GM18868 (cell line): ENCODE measurements around the gene HTR4.

ENCODE experiments used
- ATAC-seq: cut with Tn5 transposase; IDR thresholded peaks from one replicate; pipeline ENCODE4 v1.9.1; 2021; ENCODE audit warnings: mild to moderate bottlenecking, moderate library complexity; ENCODE audit not compliant: unreplicated experiment

Gene HTR4

GRCh38 chr5:148615644-148616275 lies 38.6 kb downstream of the HTR4 start:
- no peak for ATAC-seq

- ATAC-seq = no peak
Observed at GRCh38 chr5:148607406-148607805, 46.9 kb downstream of the HTR4 start.

- no peak for ATAC-seq
Observed at GRCh38 chr5:148606296-148606695, 48.0 kb downstream of the HTR4 start.

- ATAC-seq = no peak
Observed at GRCh38 chr5:148599187-148599586, 55.1 kb downstream of the HTR4 start.

- no peak for ATAC-seq
Observed at GRCh38 chr5:148595697-148596096, 58.6 kb downstream of the HTR4 start.

GRCh38 chr5:148586796-148587195 lies 67.5 kb downstream of the HTR4 start:
- ATAC-seq = no peak

- ATAC-seq = no peak
Observed at GRCh38 chr5:148585988-148586387, 68.3 kb downstream of the HTR4 start.

- no peak for ATAC-seq
Observed at GRCh38 chr5:148584103-148584502, 70.2 kb downstream of the HTR4 start.

GRCh38 chr5:148583421-148583965 lies 70.8 kb downstream of the HTR4 start:
- no peak for ATAC-seq

GRCh38 chr5:148574167-148574566 lies 80.2 kb downstream of the HTR4 start:
- ATAC-seq = no peak

GRCh38 chr5:148573374-148573773 lies 81.0 kb downstream of the HTR4 start:
- no peak for ATAC-seq

- no peak for ATAC-seq
Observed at GRCh38 chr5:148569948-148570347, 84.4 kb downstream of the HTR4 start.

- no peak for ATAC-seq
Observed at GRCh38 chr5:148565148-148565547, 89.2 kb downstream of the HTR4 start.

GRCh38 chr5:148563021-148563420 lies 91.3 kb downstream of the HTR4 start:
- no peak for ATAC-seq

GRCh38 chr5:148561801-148562311 lies 92.5 kb downstream of the HTR4 start:
- no peak for ATAC-seq

- no peak for ATAC-seq
Observed at GRCh38 chr5:148559461-148559860, 94.9 kb downstream of the HTR4 start.

- no peak for ATAC-seq
Observed at GRCh38 chr5:148558892-148559291, 95.4 kb downstream of the HTR4 start.

- no peak for ATAC-seq
Observed at GRCh38 chr5:148556835-148557234, 97.5 kb downstream of the HTR4 start.

GRCh38 chr5:148554621-148555020 lies 99.7 kb downstream of the HTR4 start:
- ATAC-seq = no peak

- no peak for ATAC-seq
Observed at GRCh38 chr5:148543727-148544126, 110.6 kb downstream of the HTR4 start.

- ATAC-seq = no peak
Observed at GRCh38 chr5:148542812-148543211, 111.5 kb downstream of the HTR4 start.

- ATAC-seq = no peak
Observed at GRCh38 chr5:148541054-148541835, 113.1 kb downstream of the HTR4 start.
